ENCODE measurements around the gene VARS2. TPM values are rescaled to one million over a fixed set of nuclear protein-coding genes. Genes with fewer than 3 reads are reported as not detected.

Gene VARS2
- total and polyA plus RNA-seq, 3 experiments from 2014 or later = 16.2 to 86.0 (median 82.4) TPM

Other genes starting within 250 kb of the VARS2 start
- gene DHX16, start 241.2 kb upstream of the VARS2 start, total RNA-seq = 10 to 100 TPM; 47.5 to 49.1 TPM
- gene DHX16, start 241.2 kb upstream of the VARS2 start, polyA plus RNA-seq = 31.0 TPM
- 100 to 1,000 TPM; 149 to 153 TPM for gene PPP1R18, start 227.6 kb upstream of the VARS2 start, total RNA-seq
- 166 TPM for gene PPP1R18, start 227.6 kb upstream of the VARS2 start, polyA plus RNA-seq
- gene NRM, start 223.3 kb upstream of the VARS2 start, total RNA-seq = 10 to 100 TPM; 28.1 to 29.2 TPM
- 11.7 TPM for gene NRM, start 223.3 kb upstream of the VARS2 start, polyA plus RNA-seq
- 10 to 100 TPM; 59.4 to 71.1 TPM for gene MDC1, start 197.0 kb upstream of the VARS2 start, total RNA-seq
- 6.4 TPM for gene MDC1, start 197.0 kb upstream of the VARS2 start, polyA plus RNA-seq
- gene TUBB, start 193.9 kb upstream of the VARS2 start, total RNA-seq = 1,000 to 10,000 TPM; 1,610 to 1,639 TPM
- gene TUBB, start 193.9 kb upstream of the VARS2 start, polyA plus RNA-seq = 136 TPM
- gene FLOT1, start 171.6 kb upstream of the VARS2 start, total RNA-seq = 100 to 1,000 TPM; 154 to 155 TPM
- gene FLOT1, start 171.6 kb upstream of the VARS2 start, polyA plus RNA-seq = 104 TPM
- 100 to 1,000 TPM; 267 to 294 TPM for gene IER3, start 169.7 kb upstream of the VARS2 start, total RNA-seq
- gene IER3, start 169.7 kb upstream of the VARS2 start, polyA plus RNA-seq = 0.58 TPM
- 10 to 100 TPM; 10.1 to 10.5 TPM for gene DDR1, start 29.7 kb upstream of the VARS2 start, total RNA-seq
- 1.2 TPM for gene DDR1, start 29.7 kb upstream of the VARS2 start, polyA plus RNA-seq
- gene GTF2H4, start 6.0 kb upstream of the VARS2 start, total RNA-seq = 10 to 100 TPM; 48.2 to 55.3 TPM
- gene GTF2H4, start 6.0 kb upstream of the VARS2 start, polyA plus RNA-seq = 7.5 TPM
- not detected for gene SFTA2, start 17.9 kb downstream of the VARS2 start, total RNA-seq
- gene SFTA2, start 17.9 kb downstream of the VARS2 start, polyA plus RNA-seq = not detected
- gene MUCL3, start 26.7 kb downstream of the VARS2 start, total RNA-seq = not detected
- gene MUCL3, start 26.7 kb downstream of the VARS2 start, polyA plus RNA-seq = not detected
- gene MUC21, start 69.5 kb downstream of the VARS2 start, total RNA-seq = not detected
- gene MUC21, start 69.5 kb downstream of the VARS2 start, polyA plus RNA-seq = not detected
- not detected for gene MUC22, start 96.2 kb downstream of the VARS2 start, total RNA-seq
- not detected for gene MUC22, start 96.2 kb downstream of the VARS2 start, polyA plus RNA-seq
- not detected for gene C6orf15, start 198.3 kb downstream of the VARS2 start, total RNA-seq
- gene C6orf15, start 198.3 kb downstream of the VARS2 start, polyA plus RNA-seq = not detected
- not detected for gene PSORS1C1, start 200.6 kb downstream of the VARS2 start, total RNA-seq
- gene PSORS1C1, start 200.6 kb downstream of the VARS2 start, polyA plus RNA-seq = not detected
- not detected for gene CDSN, start 206.2 kb downstream of the VARS2 start, total RNA-seq
- not detected for gene CDSN, start 206.2 kb downstream of the VARS2 start, polyA plus RNA-seq
- gene PSORS1C2, start 224.8 kb downstream of the VARS2 start, total RNA-seq = not detected
- not detected for gene PSORS1C2, start 224.8 kb downstream of the VARS2 start, polyA plus RNA-seq
- gene CCHCR1, start 243.6 kb downstream of the VARS2 start, total RNA-seq = 10 to 100 TPM; 45.9 to 46.1 TPM
- 7.4 TPM for gene CCHCR1, start 243.6 kb downstream of the VARS2 start, polyA plus RNA-seq
- 100 to 1,000 TPM; 102 to 103 TPM for gene TCF19, start 244.4 kb downstream of the VARS2 start, total RNA-seq
- 11.6 TPM for gene TCF19, start 244.4 kb downstream of the VARS2 start, polyA plus RNA-seq

All from CD8-positive, alpha-beta memory T cell (primary cell).